ENCODE results near the gene CDK2AP2.

Gene CDK2AP2

DNA sequence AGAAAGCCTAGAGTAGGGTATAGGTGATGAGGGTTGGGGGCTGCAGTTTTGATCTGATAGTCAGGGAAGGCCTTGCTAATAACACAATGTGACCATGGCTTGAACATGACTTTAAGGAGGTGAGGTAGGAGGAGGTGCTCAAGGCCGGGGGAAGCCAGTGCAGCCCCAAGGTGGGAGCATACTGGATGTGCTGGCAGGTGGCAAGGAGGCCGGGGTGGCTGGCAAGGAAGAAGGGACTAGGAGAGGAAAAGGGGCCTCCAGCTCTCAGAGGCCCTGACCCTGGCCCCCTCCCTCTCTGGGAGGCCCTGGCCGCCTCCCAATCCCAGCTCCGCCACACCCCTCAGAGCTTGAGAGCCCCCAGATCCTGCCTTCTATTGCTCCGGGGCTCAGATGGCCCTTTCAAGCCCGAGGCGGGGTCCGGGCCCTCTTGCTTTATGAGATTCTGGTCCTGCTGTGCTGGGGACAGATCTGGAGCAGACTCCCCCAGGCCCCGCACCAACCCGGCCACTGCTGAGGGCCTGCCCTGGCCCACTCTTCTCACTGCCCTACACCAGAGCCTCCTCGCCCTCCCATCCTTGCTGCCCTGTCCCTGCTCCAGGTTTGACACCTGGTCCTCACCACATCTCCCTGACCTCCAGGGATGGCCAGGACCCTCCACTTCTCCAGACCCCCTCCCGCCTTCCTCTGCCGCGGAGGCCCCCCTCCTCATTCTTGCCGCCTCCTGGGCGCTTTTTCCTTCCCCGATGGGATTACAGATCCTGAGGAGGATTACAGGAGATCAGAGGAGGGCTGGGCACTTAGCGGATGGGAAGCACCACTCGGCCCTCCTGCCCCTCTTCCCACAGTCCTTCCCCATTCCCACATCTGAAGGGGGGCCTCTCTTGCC is 4.6 kb downstream of the CDK2AP2 start:
- no peak for DNase-seq

DNA sequence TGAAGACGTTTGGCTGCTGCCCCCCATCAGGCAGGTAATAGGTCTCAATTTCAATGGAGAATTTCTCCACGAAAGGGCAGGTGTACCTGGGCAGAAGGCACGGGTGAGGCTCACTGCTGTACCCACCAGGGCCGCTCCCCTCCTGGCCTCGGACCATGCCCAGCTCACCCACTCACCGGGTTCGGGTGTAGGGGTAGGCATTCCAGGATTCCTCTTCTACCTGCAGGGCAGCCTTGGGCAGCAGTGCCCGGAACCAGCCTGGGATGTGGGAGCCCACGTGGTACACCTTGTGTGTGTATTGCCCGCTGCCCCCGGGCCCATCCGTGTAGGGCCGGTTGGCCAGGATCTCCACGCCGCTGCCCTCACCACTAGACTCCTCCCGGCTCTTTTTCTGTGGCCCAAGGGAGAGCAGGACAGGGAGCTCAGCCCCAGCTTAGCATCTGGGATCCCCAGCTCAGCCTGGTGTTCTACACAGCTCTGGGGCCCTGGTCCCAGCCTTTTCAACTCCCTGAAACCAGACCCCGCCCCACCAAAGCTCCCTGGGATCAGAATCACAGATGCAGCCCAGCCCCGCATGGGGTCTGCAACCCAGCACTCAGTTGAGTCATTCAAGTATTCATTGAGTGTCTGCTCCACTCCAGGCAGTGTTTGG is 5.5 kb downstream of the CDK2AP2 start:
- DNase-seq, result no peak

DNA sequence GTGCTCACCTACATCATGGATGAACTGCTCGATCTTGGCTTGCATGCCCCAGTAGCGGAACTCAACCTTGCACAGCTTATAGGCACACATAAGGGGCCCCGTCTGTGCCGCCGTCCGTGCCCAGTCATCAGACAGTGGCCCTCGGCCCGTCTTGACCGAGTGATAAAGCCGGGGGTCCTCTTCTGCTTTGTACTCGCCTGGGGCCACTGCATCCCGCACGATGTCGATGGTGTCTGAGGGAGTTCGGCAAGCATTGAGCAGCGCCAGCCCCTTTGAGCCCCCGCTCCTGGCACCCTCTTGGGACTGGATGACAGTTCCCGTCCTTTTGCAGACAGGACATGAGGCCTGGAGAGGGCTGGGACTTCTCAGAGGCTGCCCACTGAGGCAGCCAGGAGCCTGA is 6.1 kb downstream of the CDK2AP2 start:
- DNase-seq, result no peak

DNA sequence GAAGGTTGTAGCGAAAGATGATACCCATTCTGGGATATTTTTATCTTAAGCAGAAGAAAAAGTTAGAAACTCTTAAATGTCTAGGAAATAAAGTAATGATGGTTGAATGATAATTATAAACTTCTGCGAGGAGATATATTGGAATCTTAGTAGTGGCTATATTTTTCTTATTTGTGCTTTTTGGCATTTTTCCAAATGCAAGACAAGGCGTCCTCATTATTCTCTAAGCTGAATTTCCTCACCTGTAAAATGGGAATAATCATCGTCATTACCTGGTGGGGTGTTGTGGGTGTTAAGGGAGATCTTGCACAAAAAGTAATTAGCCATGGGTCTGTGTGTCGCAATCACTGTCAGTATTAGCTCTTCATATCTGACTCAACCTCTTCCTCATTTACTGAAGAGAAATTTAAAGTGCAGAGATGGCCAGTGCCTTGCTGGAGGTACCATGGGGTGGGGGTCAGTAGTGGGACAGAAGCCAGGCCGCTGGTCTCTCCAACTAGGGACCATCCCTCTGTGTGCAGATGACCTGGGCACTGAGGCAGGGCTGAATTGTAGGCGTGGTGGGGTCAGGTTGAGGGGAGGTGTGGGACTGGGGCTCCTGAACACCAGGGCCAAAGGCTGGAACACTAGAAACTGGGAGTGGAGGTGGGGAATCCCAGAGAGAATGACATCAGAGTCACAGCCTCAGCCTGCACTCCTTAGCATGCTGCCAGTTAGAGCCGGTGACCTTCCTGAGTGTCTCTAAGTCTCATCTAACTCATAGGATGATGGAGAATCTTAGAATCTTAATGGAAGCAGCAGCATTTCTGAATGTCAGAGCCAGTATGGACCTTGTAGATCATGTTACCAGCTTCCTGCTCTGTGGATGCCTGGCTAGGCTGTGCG is 6.9 kb downstream of the CDK2AP2 start:
- DNase-seq, result no peak

DNA sequence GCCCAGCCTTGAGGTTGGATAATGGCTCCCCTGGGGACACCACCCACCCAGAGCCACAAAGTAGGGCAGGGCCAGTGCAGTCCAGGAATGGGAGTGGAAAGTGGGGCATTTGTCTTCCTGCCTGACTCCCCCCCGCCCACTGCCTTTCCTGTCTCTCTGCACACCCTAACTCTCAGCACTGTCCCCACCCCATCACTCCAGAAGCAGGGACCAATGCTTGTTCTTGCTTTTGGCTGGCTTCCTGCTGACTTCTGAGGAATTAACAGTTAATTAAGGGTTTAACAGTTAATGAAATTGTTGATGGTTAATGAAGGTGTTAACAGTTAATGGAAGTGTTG is 7.5 kb downstream of the CDK2AP2 start:
- no peak for DNase-seq

DNA sequence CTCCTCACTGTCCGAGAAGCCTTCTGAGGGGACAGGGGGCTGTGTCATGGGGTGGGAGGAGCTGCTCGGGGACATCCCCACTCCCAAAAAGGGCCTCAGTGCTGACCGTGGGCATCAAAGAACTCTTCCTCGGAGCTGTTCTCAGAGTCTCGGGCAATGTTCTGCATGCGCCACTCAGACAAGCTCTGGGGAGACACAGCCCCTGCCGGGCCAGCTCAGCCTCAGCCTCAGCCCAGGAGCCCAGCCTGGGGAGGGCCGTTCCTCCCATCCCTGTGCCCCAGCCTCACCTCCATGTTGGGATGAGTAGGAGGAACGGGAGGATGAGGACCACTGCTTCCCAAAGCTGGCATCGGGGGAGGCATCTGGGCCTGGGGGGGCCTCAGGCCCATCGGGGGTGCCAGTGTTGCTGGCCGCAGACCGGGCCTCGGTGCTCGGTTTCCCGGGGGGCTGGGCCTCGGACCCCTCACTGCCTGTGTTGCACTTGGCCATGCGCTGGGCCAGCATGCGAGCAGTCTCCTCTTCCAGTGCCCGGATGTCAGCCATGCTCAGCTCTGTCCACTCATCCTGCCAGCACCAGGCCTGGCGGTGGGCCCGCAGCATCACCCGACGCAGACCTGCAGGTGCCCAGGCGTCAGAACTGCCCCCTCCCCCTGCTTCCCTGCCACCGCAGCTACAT is 8.0 kb downstream of the CDK2AP2 start:
- no peak for DNase-seq

DNA sequence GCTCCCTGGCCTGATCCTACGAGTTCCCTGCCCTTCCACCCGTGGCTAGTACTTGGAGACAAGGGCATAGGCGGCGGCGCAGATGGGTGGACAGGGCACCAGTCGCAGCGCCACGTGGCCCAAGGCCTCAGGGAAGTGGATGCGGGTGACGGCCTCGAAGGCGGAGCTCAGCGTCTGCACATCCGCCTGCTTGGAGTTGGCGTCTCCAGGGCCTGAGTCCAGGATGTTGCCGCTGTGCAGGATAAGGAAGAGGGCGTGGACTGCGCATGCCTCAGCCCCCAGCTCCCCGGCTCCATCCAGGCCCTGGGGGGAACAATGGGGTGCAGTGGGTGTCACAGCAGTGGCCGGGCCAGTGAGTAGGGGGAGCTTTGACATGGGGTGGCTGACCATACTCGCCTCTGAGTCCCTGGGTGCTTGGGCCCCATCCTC is 9.4 kb downstream of the CDK2AP2 start:
- DNase-seq, result no peak

DNA sequence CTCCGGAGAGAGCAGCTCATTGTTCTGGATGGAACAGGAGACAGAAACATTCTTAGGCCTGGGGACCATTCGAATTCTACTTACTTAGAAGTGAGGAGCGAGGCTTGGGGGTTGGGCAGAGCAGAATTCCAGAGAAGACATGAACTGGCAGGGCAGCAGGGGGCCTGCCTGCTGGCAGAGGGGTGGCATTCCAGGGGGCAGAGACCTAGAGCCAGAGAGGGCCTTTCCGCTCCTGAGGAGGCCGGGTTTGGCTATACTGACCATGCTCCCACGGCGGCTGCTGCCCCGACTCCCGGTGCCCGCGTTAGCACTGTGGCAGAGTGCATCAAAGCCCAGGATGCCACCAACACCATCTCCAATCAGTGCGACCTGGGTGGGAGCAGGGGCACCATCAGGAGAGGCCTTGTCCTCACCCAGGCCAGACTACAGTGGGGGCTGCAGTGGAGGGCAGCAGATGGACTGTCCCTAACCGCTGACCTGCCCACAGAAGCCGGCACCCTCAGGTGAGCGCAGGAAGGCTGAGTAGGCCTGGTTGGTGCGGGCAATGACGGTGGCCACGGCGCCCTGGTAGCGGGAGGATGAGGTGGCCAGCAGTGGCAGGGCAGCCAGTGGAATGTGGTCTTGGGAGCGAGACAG is 10.2 kb downstream of the CDK2AP2 start:
- no peak for DNase-seq

DNA sequence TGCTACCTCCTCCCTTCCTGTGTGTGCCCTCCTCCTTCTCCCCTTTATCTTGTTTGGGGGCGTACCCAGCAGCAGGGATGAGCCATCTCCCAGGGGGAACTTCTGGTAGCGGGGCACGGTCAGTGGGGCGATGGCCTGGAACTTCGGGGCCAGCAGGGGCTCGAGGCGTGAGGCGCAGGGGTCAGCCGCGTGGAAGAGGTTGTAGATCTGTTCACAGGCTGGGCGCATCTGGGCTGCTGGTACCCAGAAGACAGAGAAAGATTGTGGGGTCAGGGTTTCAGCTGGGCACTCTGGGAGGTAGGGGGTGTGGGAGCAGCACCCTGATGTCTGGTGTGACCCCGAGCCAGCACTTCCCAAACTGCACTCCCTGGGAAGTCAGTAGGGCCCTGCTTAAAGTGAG is 11.8 kb downstream of the CDK2AP2 start:
- DNase-seq, result no peak

DNA sequence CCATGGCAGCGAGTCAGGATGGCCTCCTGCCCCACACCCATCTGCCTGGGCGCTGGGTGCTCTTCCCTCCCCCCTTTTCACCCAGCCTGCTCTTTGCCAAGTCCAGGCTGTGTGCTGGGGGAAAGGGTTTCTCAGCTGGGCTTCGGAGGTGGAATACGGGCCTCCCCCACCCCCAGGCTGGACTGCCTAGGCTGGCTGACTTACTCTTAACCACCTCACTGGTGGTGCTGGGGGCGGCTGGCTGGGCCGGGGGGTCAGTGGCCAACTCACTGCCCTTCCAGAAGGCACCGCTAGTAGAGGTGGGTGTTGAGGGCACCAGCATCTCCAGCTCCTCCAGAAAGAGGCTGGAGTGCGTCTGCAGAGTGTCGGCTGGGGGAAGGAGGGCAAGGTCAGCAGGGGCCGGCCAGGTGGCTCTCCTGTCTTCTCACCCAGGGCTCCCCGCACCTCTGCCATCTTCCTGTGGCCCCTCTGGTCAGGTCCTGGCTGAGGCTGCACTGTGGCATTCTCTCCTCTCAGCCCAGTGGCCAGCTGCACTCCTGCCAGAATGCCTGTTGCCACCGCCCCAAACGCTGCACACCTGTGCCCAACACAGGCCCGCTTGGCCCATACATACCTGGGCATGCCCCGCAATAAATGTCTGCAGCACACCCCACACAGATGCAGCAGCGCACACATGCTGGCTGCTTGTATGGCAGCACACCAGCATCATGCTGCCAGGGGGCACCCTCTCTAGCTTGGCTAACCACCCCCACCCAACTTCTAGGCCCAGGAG is 12.5 kb downstream of the CDK2AP2 start:
- DNase-seq, result no peak

DNA sequence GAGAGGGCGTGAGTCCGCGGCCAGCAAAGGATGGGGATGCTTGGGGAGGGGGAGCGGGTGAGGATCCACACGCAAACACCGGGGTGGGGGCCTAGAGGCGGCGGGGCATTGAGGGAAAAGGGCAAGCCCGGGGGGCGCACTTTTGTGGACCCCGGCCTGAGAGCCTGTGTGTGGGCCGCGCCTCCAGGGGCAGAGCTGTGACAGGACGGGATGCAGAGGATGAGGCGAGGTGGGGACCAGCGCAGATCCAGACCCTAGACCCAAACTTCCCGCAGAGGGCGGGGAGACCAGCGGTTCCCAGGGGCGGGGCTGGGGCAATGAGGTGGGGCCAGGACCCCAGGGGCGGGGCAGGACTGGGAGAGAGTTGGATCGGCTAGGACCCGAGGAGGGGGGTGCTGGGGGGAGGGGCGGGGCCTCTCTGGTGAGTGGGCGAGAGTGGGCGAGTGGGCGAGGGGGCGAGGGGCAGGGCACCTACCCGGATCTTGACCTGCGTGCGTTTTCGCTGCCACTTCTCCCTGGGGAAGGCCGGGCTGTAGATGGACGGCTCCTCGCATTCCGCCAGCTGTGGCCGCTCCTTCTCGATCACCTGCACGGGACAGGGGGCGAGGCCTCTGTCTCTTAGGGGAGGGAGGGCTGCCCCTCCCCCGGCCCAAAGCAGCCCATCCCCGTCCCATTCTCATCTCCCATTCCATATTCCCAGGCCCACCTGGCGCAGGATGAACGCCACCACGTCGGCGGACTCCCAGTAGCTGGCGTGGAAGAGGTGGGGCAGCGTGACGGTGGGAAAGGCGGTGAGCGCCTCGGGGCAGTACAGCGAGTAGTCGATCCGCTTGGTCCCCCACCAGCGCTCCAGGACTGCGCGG is 13.4 kb downstream of the CDK2AP2 start:
- no peak for DNase-seq

DNA sequence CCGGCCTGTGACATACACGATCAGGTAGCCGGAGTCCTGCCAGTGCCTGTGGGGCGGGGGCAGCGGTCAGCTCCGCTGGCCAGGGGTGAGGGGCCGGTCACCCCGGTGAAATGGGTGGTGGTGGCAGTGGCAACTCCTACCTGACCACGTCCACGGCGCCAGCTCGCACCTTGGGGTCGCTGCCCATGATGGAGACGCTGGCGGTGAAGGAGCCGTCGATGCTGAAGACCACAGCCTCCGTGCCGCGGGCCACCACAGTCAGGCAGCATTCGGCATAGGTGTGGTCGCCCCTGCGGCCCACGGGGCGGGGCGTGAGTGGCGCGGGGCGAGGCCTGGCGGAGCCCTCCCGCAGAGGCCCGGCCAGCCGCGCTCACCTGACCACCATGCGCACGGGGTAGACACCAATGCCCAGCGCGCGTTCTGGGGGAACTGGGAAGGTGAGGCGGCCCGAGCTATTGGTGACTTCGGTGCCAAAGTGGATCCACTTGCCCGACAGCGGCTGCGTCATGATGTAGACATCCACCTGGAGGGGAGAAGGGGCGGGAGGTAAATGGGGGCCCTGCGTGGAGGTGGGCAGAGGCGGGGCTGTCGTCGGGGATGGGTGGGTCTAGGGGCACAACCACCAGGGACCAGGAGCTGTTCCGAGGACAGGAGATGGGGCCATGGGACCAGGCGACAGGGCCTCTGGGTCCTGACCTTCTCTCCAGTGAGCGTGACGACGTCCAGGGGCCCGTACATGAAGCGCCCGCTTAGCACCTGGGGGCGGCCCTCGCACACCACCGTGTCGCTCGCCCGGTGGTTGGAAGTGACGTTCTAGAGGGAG is 14.2 kb downstream of the CDK2AP2 start:
- no peak for DNase-seq

DNA sequence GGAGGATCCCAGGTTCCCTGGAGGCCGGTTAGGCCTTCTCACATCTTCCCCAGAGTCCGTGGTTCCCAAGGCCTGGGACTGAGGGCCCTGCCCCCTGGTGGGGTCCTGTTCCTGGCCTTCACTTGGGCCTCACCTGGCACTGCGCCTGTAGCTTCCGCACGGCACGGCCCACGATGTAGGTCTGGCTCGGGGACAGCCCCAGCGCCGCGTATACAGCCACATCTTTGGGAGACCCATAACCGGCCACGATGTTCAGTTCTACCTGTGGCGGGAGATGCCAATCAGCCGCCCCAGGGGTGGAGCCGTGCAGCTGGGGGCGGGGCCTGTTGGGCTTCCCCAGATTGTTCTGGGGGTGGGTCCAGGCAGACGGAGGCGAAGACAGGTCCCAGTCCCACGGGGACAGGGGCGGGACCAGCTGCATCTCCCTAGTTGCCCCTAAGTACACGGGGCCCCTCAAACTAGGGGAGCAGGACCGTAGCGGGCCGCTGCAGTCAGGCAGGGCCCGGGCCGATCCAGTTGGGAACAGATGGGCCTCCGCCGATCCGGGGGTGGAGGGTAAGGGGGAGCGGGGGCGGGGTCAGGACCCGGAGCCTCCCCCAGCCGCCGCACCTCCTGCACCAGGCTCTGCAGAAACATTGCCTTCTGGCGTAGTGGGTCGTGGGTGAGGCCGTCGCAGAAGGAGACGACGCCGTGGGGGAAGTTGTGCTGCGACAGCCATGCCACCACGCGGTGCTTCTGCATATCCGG is 15.0 kb downstream of the CDK2AP2 start:
- DNase-seq, result peak in 1 of 6 experiments; percentile 14

DNA sequence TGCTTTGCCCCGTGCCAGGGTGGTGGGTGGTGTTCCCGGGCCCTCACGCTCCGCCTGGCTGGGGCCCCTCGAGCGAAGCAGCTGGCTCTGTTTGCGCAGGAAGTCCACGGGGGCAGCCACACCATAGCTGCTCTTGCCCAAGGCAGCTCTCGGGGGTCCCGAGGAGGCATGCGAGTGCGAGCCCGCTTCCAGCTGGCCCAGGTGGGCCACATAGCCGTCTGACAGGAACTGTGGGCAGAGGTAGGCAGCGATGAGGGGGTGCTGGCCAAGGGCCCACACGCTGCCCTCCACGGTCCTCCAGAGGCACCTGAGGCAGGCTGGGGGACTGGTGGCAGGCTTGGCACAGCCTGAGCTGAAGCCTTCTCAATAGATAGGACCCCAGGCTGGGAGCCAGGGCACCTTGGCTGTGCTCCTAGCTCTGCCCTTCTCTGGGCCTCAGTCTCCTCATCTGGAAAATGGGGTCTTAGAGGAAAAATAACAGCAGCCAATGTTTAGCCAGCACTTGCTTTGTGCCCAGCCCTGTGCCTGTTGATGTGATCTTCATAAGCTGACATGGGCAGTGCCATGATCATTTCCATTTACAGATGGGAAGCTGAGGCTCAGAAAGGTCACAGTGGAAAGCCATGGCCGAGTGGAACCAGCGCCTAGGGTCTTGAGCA is 15.8 kb downstream of the CDK2AP2 start:
- no peak for DNase-seq

DNA sequence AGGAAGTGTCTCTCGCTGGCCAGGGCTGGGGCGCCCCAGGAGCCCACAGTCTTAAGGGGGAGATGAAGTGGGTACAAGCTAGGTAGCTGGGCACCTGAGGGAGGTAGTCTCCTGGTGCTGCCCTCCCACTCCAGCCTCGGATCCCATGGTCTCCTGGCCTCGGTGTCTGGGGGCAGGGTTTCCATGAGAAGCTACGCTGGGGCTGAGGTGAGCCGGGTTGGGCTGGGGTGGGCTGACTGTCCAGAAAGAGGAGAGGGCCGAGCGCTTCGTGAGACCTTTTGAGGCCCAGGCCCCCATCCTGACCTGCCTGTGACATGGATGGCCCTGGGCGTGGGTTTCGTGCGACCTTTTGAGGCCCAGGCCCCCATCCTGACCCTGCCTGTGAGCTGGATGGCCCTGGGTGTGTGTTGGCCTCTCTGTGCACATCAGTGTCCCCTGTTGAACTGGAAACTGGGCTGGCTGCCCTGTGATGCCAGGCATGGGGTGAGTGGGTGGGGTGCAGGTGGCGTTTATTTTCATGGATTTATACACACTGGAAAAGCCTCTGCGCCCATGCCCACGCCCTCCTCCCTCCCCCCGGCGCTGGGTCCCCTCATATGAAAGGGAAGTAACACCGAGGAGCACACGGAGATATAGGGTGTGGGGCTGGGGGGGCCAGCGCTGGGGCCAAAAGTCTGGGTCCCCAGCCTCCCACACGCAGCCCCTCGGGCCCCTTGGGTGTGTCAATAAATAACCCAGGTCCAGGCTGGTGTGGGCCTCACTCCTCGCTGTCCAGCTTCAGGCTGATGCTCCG is 16.5 kb downstream of the CDK2AP2 start:
- DNase-seq, result no peak

DNA sequence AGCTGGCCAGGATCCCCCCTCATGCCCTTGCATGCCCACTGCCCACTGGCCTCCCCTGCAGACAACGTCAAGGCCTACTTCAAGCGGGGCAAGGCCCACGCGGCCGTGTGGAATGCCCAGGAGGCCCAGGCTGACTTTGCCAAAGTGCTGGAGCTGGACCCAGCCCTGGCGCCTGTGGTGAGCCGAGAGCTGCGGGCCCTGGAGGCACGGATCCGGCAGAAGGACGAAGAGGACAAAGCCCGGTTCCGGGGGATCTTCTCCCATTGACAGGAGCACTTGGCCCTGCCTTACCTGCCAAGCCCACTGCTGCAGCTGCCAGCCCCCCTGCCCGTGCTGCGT is 17.3 kb downstream of the CDK2AP2 start:
- no peak for DNase-seq

DNA sequence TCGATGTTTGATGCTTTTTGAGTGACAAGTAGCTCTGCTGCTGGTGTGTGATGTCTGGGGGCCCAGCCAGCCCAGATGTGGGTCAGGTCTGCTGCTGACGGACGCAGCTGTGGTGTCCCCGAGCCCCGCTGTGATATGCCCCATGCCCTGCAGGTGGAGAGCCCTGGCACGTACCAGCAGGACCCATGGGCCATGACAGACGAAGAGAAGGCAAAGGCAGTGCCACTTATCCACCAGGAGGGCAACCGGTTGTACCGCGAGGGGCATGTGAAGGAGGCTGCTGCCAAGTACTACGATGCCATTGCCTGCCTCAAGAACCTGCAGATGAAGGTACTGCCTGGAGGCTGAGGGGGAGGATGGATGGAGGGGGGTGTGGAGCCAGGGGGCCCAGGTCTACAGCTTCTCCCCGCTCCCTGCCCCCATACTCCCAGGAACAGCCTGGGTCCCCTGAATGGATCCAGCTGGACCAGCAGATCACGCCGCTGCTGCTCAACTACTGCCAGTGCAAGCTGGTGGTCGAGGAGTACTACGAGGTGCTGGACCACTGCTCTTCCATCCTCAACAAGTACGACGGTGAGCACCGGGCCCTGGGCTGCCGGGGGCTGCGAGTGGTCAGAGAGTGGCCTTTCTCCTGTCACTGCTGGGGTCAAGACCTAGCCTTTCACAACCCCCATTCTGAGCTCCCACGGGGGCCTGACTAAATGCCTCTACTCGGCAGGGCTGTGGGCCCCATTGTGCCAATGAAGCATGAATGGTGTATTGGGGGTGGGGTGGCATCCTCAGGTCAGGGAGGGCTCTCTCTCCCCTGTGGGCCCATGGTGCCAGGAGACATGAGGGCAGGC is 17.9 kb downstream of the CDK2AP2 start:
- no peak for DNase-seq
